Peyer's patch (tissue), 4 donors: ENCODE measurements around the gene GHRH.

Experiments used
- CTCF ChIP-seq, 6 experiments: fragments of 450-650 bp in 4 of 6; fragments of 200-600 bp in 2 of 6; sonication (generic) in 1 of 6; IDR thresholded peaks; one replicate each; pipeline ENCODE4 v1.5.1; 2017 to 2019; ENCODE audit warnings: antibody characterized with exemption in 6 of 6, mild to moderate bottlenecking in 3 of 6, moderate library complexity in 1 of 6
- POLR2A ChIP-seq, 2 donors: fragments of 450-650 bp; IDR thresholded peaks; one replicate each; pipeline ENCODE4 v1.5.1; 2017; ENCODE audit warnings: antibody characterized with exemption in 2 of 2, mild to moderate bottlenecking in 2 of 2, moderate library complexity in 2 of 2

- TF ChIP-seq POLR2A (IDR thresholded peaks at IDR 0.05) (no peak), CTCF (IDR thresholded peaks at IDR 0.05) (no peak)
Measured at GRCh38 chr20:37236462-37236861, 25.2 kb downstream of the GHRH start.
